Lower leg skin (tissue), 3 donors: Measurements from ENCODE around the gene TC2N.

ENCODE experiments used
- CTCF ChIP-seq, 3 donors: fragments of 450-650 bp; IDR thresholded peaks; one replicate each; pipeline ENCODE4 v1.5.1; 2016; ENCODE audit warnings: antibody characterized with exemption in 3 of 3, mild to moderate bottlenecking in 3 of 3, moderate library complexity in 2 of 3
- POLR2A ChIP-seq, 2 donors: fragments of 450-650 bp; IDR thresholded peaks; one replicate each; pipeline ENCODE4 v1.6.1; 2016 to 2017; ENCODE audit warnings: antibody characterized with exemption in 2 of 2, mild to moderate bottlenecking in 1 of 2, moderate library complexity in 1 of 2

GRCh38 chr14:91912035-91912434 is 44.7 kb upstream of the TC2N start:
- TF ChIP-seq POLR2A (IDR thresholded peaks at IDR 0.05), result no peak
- TF ChIP-seq CTCF (IDR thresholded peaks at IDR 0.05), result no peak
